Breast epithelium (tissue), 4 donors: ENCODE data around the gene RNF186. TPM values are rescaled to one million over a fixed set of nuclear protein-coding genes. Genes with fewer than 3 reads are reported as not detected.

Experiments
- DNase-seq, 2 donors: peaks; one replicate each; pipeline ENCODE4 v3.0.0-alpha.2; 2019; ENCODE audit warnings: low spot score in 2 of 2
- H3K27ac ChIP-seq, 2 donors: fragments of 200-600 bp; sonication (generic) in 1 of 2; one replicate each; pipeline ENCODE4 v1.5.1; 2016 to 2019; ENCODE audit warnings: mild to moderate bottlenecking in 1 of 2
- H3K27me3 ChIP-seq, 2 donors: fragments of 200-600 bp; sonication (generic) in 1 of 2; one replicate each; pipeline versions ENCODE4 v1.5.1 to v1.6.0; 2017 to 2019; ENCODE audit warnings: control low read depth in 1 of 2, mild to moderate bottlenecking in 1 of 2
- H3K36me3 ChIP-seq: fragments of 200-600 bp; one replicate; pipeline ENCODE4 v1.5.1; 2019
- H3K4me1 ChIP-seq, 2 donors: fragments of 200-600 bp; sonication (generic); one replicate each; pipeline ENCODE4 v1.5.1; 2016 to 2019; ENCODE audit warnings: control low read depth in 1 of 2
- H3K4me3 ChIP-seq, 3 donors: fragments of 200-600 bp; sonication (generic); 1 replicate in 2 of 3; 2 replicates in 1 of 3; pipeline ENCODE4 v1.5.1; 2016 to 2019; ENCODE audit warnings: mild to moderate bottlenecking in 3 of 3, moderate library complexity in 2 of 3
- H3K9me3 ChIP-seq, 2 donors: fragments of 200-600 bp; sonication (generic) in 1 of 2; one replicate each; pipeline ENCODE4 v1.5.1; 2016 to 2019; ENCODE audit warnings: control low read depth in 1 of 2
- CTCF ChIP-seq, 3 donors: fragments of 450-650 bp; IDR thresholded peaks; one replicate each; pipeline ENCODE4 v1.5.1; 2016 to 2017; ENCODE audit warnings: antibody characterized with exemption in 3 of 3, mild to moderate bottlenecking in 3 of 3, moderate library complexity in 3 of 3
- POLR2A ChIP-seq: fragments of 450-650 bp; IDR thresholded peaks from one replicate; pipeline ENCODE4 v1.6.1; 2016; ENCODE audit warnings: antibody characterized with exemption, mild to moderate bottlenecking, moderate library complexity
- POLR2AphosphoS5 ChIP-seq, 3 donors: sonication (generic); formaldehyde crosslinking; IDR thresholded peaks; one replicate each; pipeline ENCODE4 v1.6.1; 2017; ENCODE audit warnings: antibody characterized with exemption in 3 of 3
- intact Hi-C: fragments of 100-400 bp; cut with DNase I; formaldehyde crosslinking; loops from one replicate; pipeline ENCODE4 v1.15.1; 2023; ENCODE audit warnings: low total_unique reads
- total RNA-seq, 3 donors: library from RNA; depleted of rRNA; stranded (reverse); fragments of >200 nt; gene quantifications; one replicate each; pipeline ENCODE4 v1.1.0, GENCODE V29; 2016

Gene RNF186
- total RNA-seq, 3 donors from 2014 or later = 0.44 to 4.3 TPM; not detected in 1

GRCh38 chr1:19844731-19845495, 29.8 kb upstream of the RNF186 start:
- Histone ChIP-seq H3K9me3 (no peaks in the 10 kb centered on the region), H3K27ac (no peak overlapping the region), H3K4me1 (no peaks in the 10 kb centered on the region), H3K27me3 (no peaks in the 10 kb centered on the region), H3K4me3 (no peak overlapping the region), H3K36me3 (no peaks in the 10 kb centered on the region)
- no peak for TF ChIP-seq POLR2A
- no peak for TF ChIP-seq POLR2AphosphoS5 (IDR thresholded peaks at IDR 0.05)
- TF ChIP-seq CTCF (IDR thresholded peaks at IDR 0.05) = no peak
- intact Hi-C loops = loop anchor here (10.0 kb wide), 1 partner anchor 960 kb away; no protein-coding TSS in a partner anchor
- DNase-seq = no peak

GRCh38 chr1:19840228-19840627, 25.1 kb upstream of the RNF186 start:
- Histone ChIP-seq H3K4me1 (no peaks in the 10 kb centered on the region), H3K27me3 (no peaks in the 10 kb centered on the region), H3K9me3 (no peaks in the 10 kb centered on the region), H3K36me3 (no peaks in the 10 kb centered on the region), H3K27ac (no peak overlapping the region), H3K4me3 (no peak overlapping the region)
- DNase-seq = no peak
- intact Hi-C loops = loop anchor here (10.0 kb wide), 1 partner anchor 965 kb away; no protein-coding TSS in a partner anchor
- TF ChIP-seq POLR2AphosphoS5 (IDR thresholded peaks at IDR 0.05) = no peak
- TF ChIP-seq POLR2A = no peak
- no peak for TF ChIP-seq CTCF (IDR thresholded peaks at IDR 0.05)

GRCh38 chr1:19837866-19838265, 22.8 kb upstream of the RNF186 start:
- no peak for DNase-seq
- H3K9me3 ChIP-seq = no peaks in the 10 kb centered on the region
- intact Hi-C loops = no loop called here
- no peak for TF ChIP-seq CTCF (IDR thresholded peaks at IDR 0.05)
- TF ChIP-seq POLR2AphosphoS5 (IDR thresholded peaks at IDR 0.05) = no peak
- no peak for TF ChIP-seq POLR2A
- H3K27me3 ChIP-seq = no peaks in the 10 kb centered on the region
- no peaks in the 10 kb centered on the region for H3K36me3 ChIP-seq
- no peaks in the 10 kb centered on the region for H3K4me1 ChIP-seq
- H3K4me3 ChIP-seq = no peak overlapping the region
- no peak overlapping the region for H3K27ac ChIP-seq

GRCh38 chr1:19835578-19835977, 20.5 kb upstream of the RNF186 start:
- no peaks in the 10 kb centered on the region for H3K36me3 ChIP-seq
- no peaks in the 10 kb centered on the region for H3K27me3 ChIP-seq
- H3K4me1 ChIP-seq = no peaks in the 10 kb centered on the region
- H3K4me3 ChIP-seq = no peak overlapping the region
- no peak overlapping the region for H3K27ac ChIP-seq
- intact Hi-C loops = no loop called here
- DNase-seq = no peak
- no peak for TF ChIP-seq POLR2AphosphoS5 (IDR thresholded peaks at IDR 0.05)
- TF ChIP-seq POLR2A = no peak
- peaks cover 0 to 8% of the 10 kb centered on the region in 2 donors for H3K9me3 ChIP-seq

GRCh38 chr1:19831441-19831840, 16.4 kb upstream of the RNF186 start:
- intact Hi-C loops = no loop called here
- DNase-seq = no peak
- Histone ChIP-seq H3K4me1 (no peaks in the 10 kb centered on the region), H3K27me3 (no peaks in the 10 kb centered on the region), H3K9me3 (peaks cover 0 to 8% of the 10 kb centered on the region in 2 donors), H3K36me3 (no peaks in the 10 kb centered on the region), H3K27ac (no peak overlapping the region), H3K4me3 (no peak overlapping the region)
- TF ChIP-seq POLR2AphosphoS5 (IDR thresholded peaks at IDR 0.05) = no peak
- no peak for TF ChIP-seq CTCF (IDR thresholded peaks at IDR 0.05)
- TF ChIP-seq POLR2A = no peak
